Nucleus accumbens (tissue), 56 donors: ENCODE data around the gene TBC1D9B.

Source experiments
- DNase-seq, 56 donors: peaks; one replicate each; lab custom pipeline; 2025; lab: John Stamatoyannopoulos, UW

Gene TBC1D9B

DNA sequence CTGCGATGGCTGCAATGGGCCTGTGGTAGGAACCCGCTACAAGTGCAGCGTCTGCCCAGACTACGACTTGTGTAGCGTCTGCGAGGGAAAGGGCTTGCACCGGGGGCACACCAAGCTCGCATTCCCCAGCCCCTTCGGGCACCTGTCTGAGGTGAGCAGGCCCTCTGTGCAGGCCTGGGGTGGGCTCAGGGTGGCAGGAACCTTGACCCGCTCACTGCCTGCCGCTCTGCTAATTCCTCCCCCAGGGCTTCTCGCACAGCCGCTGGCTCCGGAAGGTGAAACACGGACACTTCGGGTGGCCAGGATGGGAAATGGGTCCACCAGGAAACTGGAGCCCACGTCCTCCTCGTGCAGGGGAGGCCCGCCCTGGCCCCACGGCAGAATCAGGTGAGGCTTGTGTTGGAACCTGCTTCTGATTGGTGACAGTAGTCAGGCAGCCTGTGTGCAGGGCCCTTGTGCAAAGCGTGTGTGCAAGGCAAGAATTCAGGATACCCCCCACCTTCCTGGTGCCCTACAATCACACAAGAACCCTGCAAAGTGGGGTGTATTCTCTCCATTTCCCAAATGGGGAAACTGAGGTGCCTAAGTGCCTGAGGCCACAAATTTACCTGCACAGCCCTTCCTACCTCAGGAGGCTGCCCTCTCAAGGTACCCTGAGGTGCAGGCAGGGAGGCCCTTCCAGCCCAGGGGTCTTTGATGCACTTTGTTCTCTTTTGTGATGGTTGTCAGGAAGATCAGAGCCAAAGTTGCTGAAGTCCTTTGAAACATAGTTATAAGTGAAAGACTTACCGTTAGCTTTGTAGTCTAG, 83.6 kb downstream of the TBC1D9B start:
- DNase-seq, result no peak

DNA sequence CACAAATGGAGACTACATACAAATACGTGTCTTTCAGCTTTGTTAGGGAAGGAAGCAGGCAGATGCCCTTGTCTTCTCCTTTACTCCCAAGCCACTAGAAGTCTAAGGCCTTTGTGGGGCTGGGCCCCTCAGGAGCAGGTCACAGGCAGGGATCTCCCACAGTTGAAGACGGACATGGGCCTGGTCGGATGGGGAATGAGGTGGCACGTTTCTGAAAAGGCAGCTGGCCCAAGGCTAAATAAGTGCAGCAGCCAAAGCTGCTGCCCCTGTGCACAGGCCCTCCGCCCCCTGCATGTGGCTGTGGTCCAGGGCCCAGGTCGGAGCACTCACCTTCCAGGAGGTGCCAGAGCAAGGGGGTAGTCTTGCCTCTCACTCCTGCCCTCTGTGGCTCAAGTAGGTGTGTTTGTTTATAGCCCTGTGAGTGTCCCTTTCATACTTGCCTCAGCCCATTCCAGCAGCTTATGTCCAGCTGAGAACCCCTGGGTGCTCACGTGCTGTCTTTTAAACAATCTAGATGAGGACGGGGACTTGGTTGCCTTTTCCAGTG, 85.2 kb downstream of the TBC1D9B start:
- DNase-seq, result no peak

DNA sequence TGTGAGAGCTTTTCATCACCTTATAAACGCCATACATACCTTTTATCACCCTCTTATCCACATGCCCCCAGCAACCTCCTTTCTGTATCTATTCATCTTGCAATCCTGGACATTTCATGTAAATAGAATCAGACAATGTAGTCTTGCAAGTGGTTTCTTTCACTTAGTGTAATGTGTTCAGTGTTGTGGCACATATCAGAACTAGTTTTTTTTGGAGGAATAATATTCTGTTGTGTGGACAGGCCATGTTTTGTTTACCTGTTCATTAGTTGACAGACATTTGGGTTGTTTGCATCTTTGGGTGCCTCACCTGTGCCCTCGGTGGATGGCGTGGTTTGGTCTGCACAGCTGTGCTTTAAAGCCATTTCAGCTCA, 85.7 kb downstream of the TBC1D9B start:
- DNase-seq, result no peak

DNA sequence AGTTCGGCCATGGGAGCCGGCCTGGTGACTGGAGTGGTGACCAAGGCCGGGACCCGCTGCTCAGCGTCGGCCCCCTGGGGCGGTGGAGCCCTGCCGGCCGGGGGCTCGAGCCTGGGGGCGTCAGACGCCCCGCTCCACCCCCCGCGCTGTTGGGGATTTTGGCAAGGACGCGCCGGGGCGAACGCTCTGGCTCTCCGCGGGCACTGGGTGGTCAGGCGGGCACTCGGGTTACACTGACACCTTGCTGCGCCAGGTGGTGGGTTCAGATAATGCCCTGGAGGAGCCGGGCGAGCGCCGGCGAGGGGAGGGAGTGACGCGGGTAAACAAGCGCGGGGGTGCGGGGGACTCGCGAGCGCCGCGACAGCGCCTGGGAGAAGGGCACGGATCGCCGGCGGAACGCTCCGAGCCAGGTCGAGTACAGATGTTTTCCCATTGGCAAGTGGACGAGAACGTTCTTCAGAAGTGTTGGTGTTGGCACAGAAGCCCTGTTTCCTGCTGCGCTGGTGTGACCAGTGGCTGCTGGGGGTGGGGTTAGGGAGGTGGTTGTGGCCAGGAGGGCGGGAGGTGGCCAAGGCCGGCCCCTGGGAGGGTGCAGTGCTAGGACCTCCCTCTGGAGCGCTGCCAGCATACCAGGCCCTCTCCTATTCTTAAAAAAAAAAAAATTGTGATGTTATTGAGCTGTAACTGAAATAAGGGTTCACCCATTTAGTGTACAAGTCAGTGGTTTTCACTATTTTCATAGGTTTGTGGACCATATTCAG, 86.2 kb downstream of the TBC1D9B start:
- peak in 55 of 56 donors; percentile 35 to 93 (median 80) for DNase-seq

DNA sequence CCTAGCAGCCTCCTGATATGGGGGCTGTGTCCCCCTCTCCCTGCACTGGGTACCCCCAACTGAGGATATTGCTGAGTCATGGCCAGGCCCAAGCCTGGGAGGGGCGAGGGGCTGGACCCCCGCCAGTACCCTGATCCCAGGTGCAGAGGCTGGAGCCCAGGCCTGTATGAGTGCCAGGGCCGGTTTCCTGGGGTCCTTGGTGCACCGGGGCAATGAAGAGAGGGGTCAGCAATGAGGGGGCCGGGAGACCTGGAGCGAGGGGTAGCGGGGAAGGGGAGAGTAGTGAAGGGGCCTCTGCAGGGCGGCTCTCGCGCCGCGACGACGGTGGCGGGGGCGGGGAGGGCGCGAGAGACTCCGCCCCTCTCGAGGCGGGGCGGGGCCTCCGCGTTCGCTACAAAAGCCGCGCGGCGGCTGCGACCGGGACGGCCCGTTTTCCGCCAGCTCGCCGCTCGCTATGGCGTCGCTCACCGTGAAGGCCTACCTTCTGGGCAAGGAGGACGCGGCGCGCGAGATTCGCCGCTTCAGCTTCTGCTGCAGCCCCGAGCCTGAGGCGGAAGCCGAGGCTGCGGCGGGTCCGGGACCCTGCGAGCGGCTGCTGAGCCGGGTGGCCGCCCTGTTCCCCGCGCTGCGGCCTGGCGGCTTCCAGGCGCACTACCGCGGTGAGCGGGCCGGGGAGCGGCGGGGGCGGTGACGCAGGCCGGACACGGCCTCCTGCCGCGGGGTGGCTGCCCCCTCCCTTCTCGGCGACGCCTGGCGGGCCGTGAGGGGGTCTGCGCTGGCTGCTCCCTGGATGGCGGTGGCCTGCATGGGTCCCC, 87.0 kb downstream of the TBC1D9B start, which contains the start of gene SQSTM1:
TSS of gene SQSTM1 (plus strand) at position 423 of the 815 bp plus-strand sequence. CDS start at position 455, 32 bp downstream.
- DNase-seq, result peak in 54 of 56 donors; percentile 56 to 93 (median 83)

DNA sequence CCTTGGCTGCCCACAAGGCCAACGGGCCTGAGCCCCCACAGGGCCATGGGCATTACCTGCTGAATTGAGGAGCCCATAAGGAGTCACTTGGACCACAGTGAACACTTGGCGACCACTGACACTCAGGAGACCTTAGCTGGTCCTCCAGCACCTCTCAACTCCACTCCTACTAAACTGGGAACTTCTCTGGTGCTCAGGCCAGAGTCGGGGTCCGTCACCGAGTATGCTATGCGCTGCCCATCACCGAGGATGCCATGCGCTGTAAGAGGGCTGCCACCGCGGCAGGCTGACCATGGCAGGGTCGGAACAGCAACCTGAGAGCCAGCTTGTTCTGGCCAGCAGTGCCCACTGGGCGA, 87.6 kb downstream of the TBC1D9B start:
- DNase-seq, result peak in 5 of 56 donors; percentile 51 to 69 (median 55)

DNA sequence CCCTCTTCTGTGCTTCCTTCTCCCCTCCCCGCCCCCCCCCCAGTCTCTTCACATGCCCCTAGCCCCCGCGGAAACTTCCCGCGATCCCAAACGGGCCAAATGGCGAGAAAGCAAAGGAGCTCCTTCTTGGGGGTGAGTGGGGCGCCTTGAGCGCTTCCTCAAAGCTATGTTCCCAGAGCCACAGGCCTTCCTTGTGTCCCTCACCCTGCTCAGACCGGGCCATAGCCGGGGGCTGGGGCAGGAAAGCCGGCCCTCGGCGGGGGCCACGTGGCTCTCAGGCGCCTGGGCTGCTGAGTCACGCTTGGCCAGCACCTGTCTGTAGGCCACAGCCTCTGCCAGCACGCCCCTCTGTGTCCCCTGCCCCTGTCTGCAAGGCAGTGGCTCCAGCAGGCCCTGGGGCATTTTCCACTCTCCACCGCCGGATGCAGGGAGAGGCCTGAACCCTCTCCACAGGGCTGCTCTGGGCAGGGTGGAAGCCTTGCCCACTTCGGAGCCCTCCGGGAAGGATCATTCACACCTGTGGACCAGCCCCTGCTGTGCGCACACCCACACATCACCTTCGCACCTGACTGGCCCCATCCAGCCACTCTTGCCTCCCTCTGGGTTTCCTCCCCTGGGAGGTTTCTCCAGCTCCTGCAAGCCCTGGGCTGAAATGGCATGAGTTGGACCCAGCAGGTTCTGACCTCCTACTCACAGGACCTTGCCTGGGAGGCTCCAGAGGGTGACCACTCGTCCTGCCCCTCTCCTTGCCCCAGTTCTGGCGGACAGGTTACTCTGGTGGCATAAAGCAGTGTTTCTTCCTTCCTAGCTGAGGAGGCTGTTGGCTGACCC, 88.2 kb downstream of the TBC1D9B start:
- peak in 45 of 56 donors; percentile 32 to 90 (median 74) for DNase-seq

DNA sequence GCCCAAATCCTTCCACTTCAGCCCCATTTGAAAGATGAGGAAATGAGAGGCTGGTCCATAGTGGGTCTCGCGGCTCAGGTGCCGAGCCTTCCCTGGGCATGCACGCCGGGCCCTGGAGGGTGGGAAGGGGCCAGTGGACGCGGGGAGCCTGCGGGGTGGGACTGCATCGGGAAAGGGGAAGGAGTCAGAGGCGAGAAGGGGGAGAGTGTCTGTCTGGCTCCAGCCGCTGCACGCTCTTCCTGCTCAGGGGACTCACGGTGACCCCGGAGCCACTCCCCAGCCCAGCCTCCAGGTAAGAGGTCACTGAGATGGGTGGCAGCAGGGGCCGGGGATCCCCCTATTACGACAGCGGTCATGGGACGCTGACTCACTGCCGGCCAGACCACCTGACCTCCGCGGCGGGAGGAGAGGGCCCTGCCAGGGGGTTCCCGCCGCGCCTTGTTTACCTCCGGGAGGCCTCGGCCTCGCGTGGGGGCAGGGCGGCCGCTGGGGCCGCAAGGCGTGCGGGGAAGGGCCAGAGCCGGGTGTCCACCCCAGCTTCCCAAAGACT, 88.9 kb downstream of the TBC1D9B start:
- DNase-seq, result peak; percentile 30 to 95 (median 90)

DNA sequence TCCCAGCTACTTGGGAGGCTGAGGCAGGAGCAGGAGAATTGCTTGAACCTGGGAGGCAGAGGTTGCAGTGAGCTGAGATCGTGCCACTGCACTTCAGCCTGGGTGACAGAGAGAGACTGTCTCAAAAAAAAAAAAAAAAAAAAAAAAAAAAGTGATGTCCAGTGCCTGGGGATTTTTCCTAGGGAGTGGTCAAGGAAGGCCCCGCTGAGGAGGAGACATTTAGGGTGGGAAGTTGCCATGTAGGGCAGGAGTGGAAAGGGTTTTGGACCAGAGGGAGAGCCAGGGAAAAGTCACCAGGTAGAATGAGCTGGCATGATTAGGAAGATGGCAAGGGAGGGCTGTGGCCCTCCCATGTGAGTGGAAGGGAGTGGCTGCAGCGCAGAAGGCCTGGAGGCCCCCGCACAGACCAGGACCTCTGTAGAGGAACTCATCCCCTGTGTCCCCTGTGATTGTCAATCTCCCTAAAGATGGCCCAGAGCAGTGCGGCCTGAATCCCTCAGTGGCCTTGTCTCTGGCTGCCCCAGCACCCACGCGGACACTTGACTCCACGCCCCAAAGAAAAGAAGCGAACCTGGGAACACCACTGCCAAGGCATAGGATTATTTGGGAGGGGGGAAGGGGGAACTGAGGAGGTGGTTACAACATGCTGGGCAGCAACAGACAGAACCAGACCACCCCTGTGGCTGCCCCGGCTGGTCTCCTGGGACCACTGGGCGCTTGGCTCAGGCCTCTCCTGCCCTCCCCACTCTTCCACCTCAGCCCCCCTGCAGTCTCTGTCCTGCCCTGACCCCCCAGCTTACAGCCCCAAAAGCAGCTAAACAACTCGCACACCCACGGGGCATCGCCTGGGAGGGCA, 89.6 kb downstream of the TBC1D9B start:
- DNase-seq, result peak in 4 of 56 donors; percentile 13 to 65 (median 54)

DNA sequence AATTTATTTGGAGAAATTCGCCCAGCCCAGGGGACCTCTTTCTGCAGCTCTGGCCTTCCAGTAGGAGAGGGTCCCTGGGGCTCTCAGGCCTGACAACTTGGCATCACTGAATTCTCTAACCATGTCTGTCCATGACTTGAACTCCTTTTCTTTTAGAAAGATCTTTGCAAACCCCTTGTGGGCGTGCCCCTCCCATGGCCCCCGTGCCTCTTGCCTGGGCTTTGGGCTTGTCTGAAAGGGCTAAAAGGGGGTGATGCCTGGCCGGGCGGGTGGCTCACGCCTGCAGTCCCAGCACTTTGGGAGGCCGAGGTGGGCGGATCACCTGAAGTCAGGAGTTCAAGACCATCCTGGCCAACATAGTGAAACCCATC, 90.2 kb downstream of the TBC1D9B start:
- no peak for DNase-seq

DNA sequence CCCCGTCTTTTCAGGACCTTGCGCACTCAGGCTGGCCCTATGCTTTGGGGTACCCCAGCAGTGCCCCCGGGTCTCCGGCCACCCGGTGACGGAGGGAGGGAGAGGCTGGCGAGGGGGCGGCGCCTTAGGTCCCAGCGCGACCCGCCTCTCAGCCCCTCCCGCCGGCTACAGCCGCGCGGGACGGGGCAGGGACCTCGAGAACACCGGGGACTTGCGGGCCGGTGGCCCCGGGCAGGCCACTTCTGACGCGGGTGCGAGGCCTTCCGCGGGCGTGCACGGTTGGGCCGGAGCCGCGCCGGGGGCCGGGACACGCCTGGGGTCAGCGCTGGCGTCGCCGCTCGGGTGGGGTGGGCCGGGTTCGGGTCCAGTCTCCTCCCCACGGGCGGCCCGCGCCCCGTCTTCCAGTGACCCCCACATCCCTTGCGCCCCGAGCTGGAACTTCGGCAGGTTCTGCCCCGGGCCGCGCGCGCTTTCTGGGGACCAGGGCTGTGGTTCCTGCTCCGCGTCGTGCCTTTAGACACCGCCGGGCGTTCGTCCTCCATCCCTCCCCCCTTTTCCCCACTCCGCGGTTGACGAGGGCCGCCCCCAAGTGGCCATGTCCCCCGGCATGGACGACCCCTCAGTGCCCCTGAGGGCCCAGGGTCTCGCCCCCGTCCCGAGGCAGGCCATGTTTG, 90.8 kb downstream of the TBC1D9B start:
- DNase-seq, result peak in 2 of 56 donors; percentile 13 to 42

DNA sequence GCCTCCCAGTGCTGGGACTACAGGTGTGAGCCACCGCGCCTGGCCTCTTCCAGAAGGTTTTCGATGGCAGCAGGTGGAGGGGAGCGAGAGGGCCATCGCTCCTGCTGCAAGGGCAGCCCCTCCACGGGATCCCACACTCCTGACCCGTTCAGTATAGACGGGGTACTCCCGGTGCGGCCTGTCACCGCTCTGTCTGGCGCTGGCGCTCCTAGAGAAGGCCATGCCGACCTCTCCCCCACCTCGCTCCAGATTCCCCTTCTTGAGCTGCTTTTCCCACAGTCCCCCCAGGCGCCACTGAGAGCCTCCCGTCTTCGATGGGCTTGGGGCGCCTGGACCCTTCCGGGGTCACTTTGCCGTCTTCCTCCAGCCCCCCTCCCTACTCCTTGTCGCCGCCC, 91.3 kb downstream of the TBC1D9B start:
- no peak for DNase-seq

DNA sequence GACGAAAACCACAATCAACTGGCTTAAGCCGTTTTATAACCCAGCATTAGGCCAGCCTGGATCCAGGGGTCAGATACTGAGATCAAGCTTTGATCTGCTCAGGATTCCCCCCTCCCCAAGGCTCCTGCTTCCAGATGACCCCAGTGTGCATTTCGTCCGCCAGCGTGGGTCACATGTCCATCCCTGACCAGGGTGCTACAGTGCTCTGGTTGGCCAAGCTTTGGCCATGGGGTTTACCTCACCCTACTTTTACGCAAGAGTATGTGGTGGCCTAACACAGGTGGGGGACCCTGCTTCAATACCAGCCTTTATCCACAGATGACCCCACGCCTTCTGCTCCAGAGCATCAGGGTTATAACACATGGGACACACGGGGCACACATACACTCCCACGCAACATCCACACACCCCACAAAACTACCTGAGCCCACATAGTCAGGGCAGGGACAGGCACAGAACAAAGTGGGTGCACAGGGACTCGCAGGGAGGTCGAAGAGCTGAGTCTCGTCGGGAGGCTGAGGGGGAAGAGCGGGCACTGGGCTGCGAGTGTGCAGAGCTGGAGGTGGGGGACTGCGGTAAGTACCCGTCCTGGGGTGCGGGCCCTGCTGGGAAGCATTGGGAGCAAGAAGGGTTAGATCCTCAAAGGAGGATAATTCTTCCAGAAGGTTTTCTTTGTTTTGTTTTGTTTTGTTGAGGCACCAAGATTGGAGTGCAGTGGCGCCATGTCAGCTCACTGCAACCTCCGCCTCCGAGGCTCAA, 92.0 kb downstream of the TBC1D9B start:
- no peak for DNase-seq

DNA sequence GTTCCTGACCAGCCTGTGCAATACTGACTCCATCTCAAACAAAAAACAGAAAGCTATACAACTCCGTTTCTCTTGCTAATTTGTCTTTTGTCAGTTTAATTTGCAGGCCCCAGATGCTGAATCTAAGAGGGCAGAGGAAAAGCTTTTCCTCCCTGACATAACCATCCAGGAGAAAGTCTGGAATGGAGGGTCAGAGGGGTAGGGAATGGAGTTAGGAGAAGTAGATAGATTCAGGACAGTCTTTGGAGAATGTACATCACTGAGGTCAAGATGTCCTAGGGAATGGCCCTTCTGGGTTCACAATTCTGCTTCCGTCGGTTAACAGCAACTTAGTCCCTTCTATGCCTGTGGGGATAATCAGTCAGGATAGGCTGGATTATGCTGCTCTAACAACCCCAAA, 93.6 kb downstream of the TBC1D9B start:
- no peak for DNase-seq

DNA sequence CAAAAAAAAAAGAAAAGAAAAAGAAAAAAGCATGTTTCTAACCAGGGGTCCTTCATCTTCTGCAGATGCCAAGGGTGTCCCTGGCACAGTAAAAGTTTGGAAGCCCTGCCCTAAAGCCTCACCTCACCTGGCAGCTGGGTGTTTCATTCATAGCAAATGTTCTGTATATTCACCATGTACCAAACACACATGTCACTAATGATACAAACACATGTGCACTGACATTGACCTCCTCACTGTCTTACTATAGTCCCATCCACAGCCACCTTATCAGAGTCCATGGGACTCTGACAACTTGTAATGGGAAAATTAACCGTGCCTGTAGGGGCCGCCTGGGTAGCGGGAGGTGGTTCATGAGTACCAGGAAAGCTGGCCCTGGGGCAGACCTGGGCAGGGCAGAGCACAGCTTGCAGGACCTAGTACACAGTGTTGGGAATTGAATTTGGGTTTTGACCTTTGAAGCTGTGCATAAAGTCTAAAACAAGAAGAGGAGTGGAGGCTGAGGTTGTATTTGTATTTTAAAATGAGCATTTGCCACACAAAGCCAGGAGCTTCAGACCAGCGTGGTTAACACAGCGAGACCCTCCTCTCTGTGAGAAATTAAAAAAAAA, 94.6 kb downstream of the TBC1D9B start:
- no peak for DNase-seq

DNA sequence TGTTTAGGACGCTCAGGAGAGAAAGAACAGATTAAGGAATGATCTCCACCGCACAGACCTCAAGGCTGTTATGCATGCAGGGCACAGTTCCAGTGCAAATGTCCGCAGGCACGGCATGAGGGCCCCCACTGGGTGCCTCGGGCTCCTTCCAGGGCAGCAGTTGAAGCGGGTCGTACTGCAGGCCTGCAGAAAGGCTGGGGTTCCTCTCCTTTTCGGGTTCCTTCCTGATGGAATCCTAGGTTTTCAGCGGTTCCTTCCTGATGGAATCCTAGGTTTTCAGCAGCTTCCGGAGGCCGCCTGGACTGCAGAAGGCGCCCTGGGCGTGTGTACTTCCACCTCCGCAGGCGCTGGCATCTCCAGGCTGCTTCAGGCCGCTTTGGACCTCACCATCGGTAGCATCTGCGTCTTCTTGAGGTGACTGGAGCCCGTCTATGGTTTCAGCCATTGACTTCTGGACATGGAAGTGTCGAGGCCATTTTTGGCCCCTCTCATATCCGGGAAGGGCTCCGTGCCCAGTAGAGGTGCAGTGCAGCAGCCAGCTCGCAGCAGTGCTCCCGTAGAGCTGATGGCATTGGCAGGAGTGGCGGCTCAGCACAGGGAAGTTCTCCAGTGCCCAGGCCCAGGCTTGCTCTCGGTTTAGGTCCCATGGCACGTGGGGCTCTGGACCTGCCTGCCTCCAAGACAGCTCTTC, 95.4 kb downstream of the TBC1D9B start:
- DNase-seq, result no peak
